Upper lobe of left lung (tissue), 6 donors: Measurements from ENCODE around the gene SEMA3G. TPM values are rescaled to one million over a fixed set of nuclear protein-coding genes. Genes with fewer than 3 reads are reported as not detected.

Source experiments
- ATAC-seq, 2 donors: fragments of 200-7000 bp; cut with Tn5 transposase; one replicate each; pipeline ENCODE4 v1.9.1; 2022; ENCODE audit warnings: mild to moderate bottlenecking in 2 of 2, moderate library complexity in 2 of 2; ENCODE audit not compliant: low FRiP score in 2 of 2
- DNase-seq, 2 donors: peaks; one replicate each; pipeline ENCODE4 v3.0.0-alpha.2; 2019 to 2020
- H3K27ac ChIP-seq, 4 donors: fragments of 200-600 bp; sonication (generic); one replicate each; pipeline ENCODE4 v1.5.1; 2016 to 2019
- H3K27me3 ChIP-seq, 4 donors: fragments of 200-600 bp; sonication (generic); one replicate each; pipeline ENCODE4 v1.5.1; 2017 to 2019
- H3K36me3 ChIP-seq, 4 donors: fragments of 200-600 bp; sonication (generic); one replicate each; pipeline ENCODE4 v1.5.1; 2016 to 2019
- H3K4me1 ChIP-seq, 4 donors: fragments of 200-600 bp; sonication (generic); one replicate each; pipeline ENCODE4 v1.5.1; 2018 to 2019
- H3K4me3 ChIP-seq, 4 donors: fragments of 200-600 bp; sonication (generic); one replicate each; pipeline ENCODE4 v1.5.1; 2017 to 2019; ENCODE audit warnings: mild to moderate bottlenecking in 2 of 4, moderate library complexity in 1 of 4
- H3K9me3 ChIP-seq, 4 donors: fragments of 200-600 bp; sonication (generic); one replicate each; pipeline ENCODE4 v1.5.1; 2018 to 2019
- EP300 ChIP-seq, 4 donors: sonication (generic); formaldehyde crosslinking; IDR thresholded peaks; one replicate each; pipeline ENCODE4 v1.5.1; 2017; ENCODE audit warnings: antibody characterized with exemption in 4 of 4, control low read depth in 2 of 4
- POLR2A ChIP-seq, 4 donors: fragments of 450-650 bp; IDR thresholded peaks; one replicate each; pipeline ENCODE4 v1.5.1; 2016 to 2017; ENCODE audit warnings: antibody characterized with exemption in 4 of 4, mild to moderate bottlenecking in 2 of 4
- POLR2AphosphoS5 ChIP-seq, 2 donors: sonication (generic); formaldehyde crosslinking; IDR thresholded peaks; one replicate each; pipeline ENCODE4 v1.5.1; 2017; ENCODE audit warnings: antibody characterized with exemption in 2 of 2
- WGBS, 2 donors: methylation state at CpG; one replicate each; pipeline ENCODE4 v1.1.5; 2017 to 2018; 5-methylcytosine and 5-hydroxymethylcytosine counted together
- total RNA-seq, 6 donors: library from RNA; depleted of rRNA in 4 of 6; stranded (reverse); fragments of >200 nt in 4 of 6; gene quantifications; one replicate each; pipeline versions ENCODE4 v1.1.0 to v1.2.1, GENCODE V29; 2016 to 2021
- TF ChIP-seq, protein P1 (sequence below), 6 experiments: fragments of 450-650 bp in 4 of 6; fragments of 200-600 bp in 2 of 6; sonication (generic) in 2 of 6; IDR thresholded peaks; one replicate each; pipeline ENCODE4 v1.5.1; 2016 to 2019; ENCODE audit warnings: antibody characterized with exemption in 6 of 6
- donor health status: DM: no; HTN: no; CAD: no; lungs with moderate emphysema.
- donor health status: DM: no; HTN: yes; CAD: no; lungs with severe emphysema.

The SEMA3G gene
- total RNA-seq, 6 donors from 2014 or later: 5.1 to 69.0 (median 20.7) TPM

DNA sequence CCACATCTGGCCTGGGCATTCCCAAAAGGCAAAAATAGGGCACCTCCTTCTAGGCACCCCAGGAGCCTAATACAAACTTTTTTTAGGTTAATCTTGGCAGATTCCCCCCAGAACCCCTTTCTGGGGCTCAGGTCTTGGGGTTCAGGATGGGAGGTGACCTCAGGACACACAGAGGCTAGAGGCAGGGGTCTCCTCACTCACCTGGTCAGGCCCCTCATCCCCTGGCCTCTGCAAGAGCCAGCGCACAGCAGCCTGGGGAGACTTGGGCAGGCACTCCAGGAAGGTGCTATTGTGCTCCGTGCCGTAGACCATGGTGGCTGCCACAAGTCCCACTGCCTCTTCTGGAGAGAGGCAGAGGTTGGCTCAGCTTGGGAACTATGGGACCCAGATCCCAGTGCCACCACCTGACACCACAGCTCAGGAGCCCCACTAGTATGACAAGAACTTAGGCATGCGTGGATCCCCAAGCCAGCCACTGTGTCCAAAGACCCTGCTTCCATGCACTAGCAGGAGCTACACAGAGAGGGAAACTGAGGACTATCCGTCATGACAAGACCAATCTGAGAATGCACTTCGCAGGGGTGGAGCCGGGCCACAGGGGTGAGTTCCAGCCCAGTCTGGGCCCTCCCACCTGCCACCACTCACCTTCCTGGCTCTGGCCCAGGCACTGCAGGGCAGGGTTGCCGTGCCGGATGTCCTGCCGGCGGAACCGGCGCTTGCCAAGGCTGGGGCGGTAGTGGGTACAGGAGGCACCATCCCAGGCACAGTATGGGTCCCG is 7.4 kb downstream of the SEMA3G start:
- WGBS, 2 donors: 74% methylated on average over 13 of the region's 15 CpGs; no CpG with 5 or more reads in 1 of the 2 donors
- peak overlapping the region; percentile 33 to 79 (median 64) for H3K27ac ChIP-seq
- peaks cover 0 to 4% (median 0%) of the 10 kb centered on the region in 4 donors for H3K36me3 ChIP-seq
- TF ChIP-seq EP300 (IDR thresholded peaks at IDR 0.05) (no peak), POLR2AphosphoS5 (IDR thresholded peaks at IDR 0.05) (peak in 1 of 2 donors; percentile 33), POLR2A (IDR thresholded peaks at IDR 0.05) (no peak)
- TF ChIP-seq, protein P1, sequence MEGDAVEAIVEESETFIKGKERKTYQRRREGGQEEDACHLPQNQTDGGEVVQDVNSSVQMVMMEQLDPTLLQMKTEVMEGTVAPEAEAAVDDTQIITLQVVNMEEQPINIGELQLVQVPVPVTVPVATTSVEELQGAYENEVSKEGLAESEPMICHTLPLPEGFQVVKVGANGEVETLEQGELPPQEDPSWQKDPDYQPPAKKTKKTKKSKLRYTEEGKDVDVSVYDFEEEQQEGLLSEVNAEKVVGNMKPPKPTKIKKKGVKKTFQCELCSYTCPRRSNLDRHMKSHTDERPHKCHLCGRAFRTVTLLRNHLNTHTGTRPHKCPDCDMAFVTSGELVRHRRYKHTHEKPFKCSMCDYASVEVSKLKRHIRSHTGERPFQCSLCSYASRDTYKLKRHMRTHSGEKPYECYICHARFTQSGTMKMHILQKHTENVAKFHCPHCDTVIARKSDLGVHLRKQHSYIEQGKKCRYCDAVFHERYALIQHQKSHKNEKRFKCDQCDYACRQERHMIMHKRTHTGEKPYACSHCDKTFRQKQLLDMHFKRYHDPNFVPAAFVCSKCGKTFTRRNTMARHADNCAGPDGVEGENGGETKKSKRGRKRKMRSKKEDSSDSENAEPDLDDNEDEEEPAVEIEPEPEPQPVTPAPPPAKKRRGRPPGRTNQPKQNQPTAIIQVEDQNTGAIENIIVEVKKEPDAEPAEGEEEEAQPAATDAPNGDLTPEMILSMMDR (IDR thresholded peaks at IDR 0.05): no peak
- DNase-seq (peak in 1 of 2 donors; percentile 77), ATAC-seq (no peak)
- H3K4me1 ChIP-seq: peaks cover 44 to 75% (median 59%) of the 10 kb centered on the region in 4 donors
- H3K4me3 ChIP-seq: no peak overlapping the region
- H3K27me3 ChIP-seq: no peaks in the 10 kb centered on the region
- no peaks in the 10 kb centered on the region for H3K9me3 ChIP-seq

GRCh38 chr3:52436500-52437149 is 8.3 kb downstream of the SEMA3G start:
- DNase-seq (no peak), ATAC-seq (peak in 1 of 2 donors; percentile 72)
- 69 to 79% methylated on average over 4 to 13 of the region's 13 CpGs for WGBS, 2 donors
- Histone ChIP-seq H3K36me3 (peaks cover 0 to 4% (median 0%) of the 10 kb centered on the region in 4 donors), H3K9me3 (no peaks in the 10 kb centered on the region), H3K4me3 (no peak overlapping the region), H3K27me3 (no peaks in the 10 kb centered on the region), H3K27ac (peak overlapping the region; percentile 53 to 79 (median 64)), H3K4me1 (peaks cover 49 to 81% (median 65%) of the 10 kb centered on the region in 4 donors)
- TF ChIP-seq EP300 (IDR thresholded peaks at IDR 0.05): no peak
- TF ChIP-seq POLR2A (IDR thresholded peaks at IDR 0.05): no peak
- TF ChIP-seq, protein P1 (IDR thresholded peaks at IDR 0.05): no peak
- no peak for TF ChIP-seq POLR2AphosphoS5 (IDR thresholded peaks at IDR 0.05)

- 88 to 89% methylated on average over 23 to 31 of the region's 32 CpGs for WGBS, 2 donors
- DNase-seq (peak in 1 of 2 donors; percentile 67), ATAC-seq (no peak)
- Histone ChIP-seq H3K4me1 (peaks cover 49 to 77% (median 66%) of the 10 kb centered on the region in 4 donors), H3K36me3 (peaks cover 0 to 4% (median 0%) of the 10 kb centered on the region in 4 donors), H3K4me3 (no peak overlapping the region), H3K9me3 (no peaks in the 10 kb centered on the region), H3K27me3 (no peaks in the 10 kb centered on the region), H3K27ac (peak overlapping the region; percentile 53 to 79 (median 73))
- TF ChIP-seq POLR2A (IDR thresholded peaks at IDR 0.05): no peak
- TF ChIP-seq, protein P1 (IDR thresholded peaks at IDR 0.05): no peak
- TF ChIP-seq EP300 (IDR thresholded peaks at IDR 0.05): peak in 1 of 4 donors; percentile 35
- TF ChIP-seq POLR2AphosphoS5 (IDR thresholded peaks at IDR 0.05): peak; percentile 25 to 69
Observed at GRCh38 chr3:52435246-52436101, 9.4 kb downstream of the SEMA3G start.

- H3K27ac ChIP-seq: peak overlapping the region; percentile 59 to 79 (median 73)
- no peak for TF ChIP-seq POLR2AphosphoS5 (IDR thresholded peaks at IDR 0.05)
- TF ChIP-seq EP300 (IDR thresholded peaks at IDR 0.05): no peak
- TF ChIP-seq, protein P1 (IDR thresholded peaks at IDR 0.05): no peak
- TF ChIP-seq POLR2A (IDR thresholded peaks at IDR 0.05): no peak
- H3K4me3 ChIP-seq: no peak overlapping the region
- peaks cover 0 to 2% (median 0%) of the 10 kb centered on the region in 4 donors for H3K36me3 ChIP-seq
- no peaks in the 10 kb centered on the region for H3K9me3 ChIP-seq
- DNase-seq (no peak), ATAC-seq (no peak)
- peaks cover 49 to 71% (median 65%) of the 10 kb centered on the region in 4 donors for H3K4me1 ChIP-seq
- H3K27me3 ChIP-seq: no peaks in the 10 kb centered on the region
- WGBS, 2 donors: 92% methylated on average over 9 of the region's 9 CpGs; no CpG with 5 or more reads in 1 of the 2 donors
Observed at GRCh38 chr3:52434491-52435115, 10.3 kb downstream of the SEMA3G start.
